Tibial nerve (tissue), 3 donors: ENCODE measurements around the gene RINT1.

Experiments used
- CTCF ChIP-seq, 5 experiments: fragments of 200-600 bp in 3 of 5; fragments of 450-650 bp in 2 of 5; sonication (generic) in 3 of 5; IDR thresholded peaks; one replicate each; pipeline ENCODE4 v1.5.1; 2016 to 2019; ENCODE audit warnings: antibody characterized with exemption in 5 of 5, mild to moderate bottlenecking in 3 of 5, moderate library complexity in 2 of 5
- POLR2A ChIP-seq, 2 donors: fragments of 450-650 bp; IDR thresholded peaks; one replicate each; pipeline ENCODE4 v1.6.1; 2017; ENCODE audit warnings: antibody characterized with exemption in 2 of 2, mild to moderate bottlenecking in 2 of 2, moderate library complexity in 2 of 2

- TF ChIP-seq CTCF (IDR thresholded peaks at IDR 0.05) = no peak
- no peak for TF ChIP-seq POLR2A (IDR thresholded peaks at IDR 0.05)
Measured at GRCh38 chr7:105602325-105603305, 70.6 kb downstream of the RINT1 start.
